A549 (cell line): Measurements from ENCODE around the gene SLC1A1. TPM values are rescaled to one million over a fixed set of nuclear protein-coding genes. Genes with fewer than 3 reads are reported as not detected.

Source experiments
- ATAC-seq, 2 experiments: fragments of 200-7000 bp in 1 of 2; fragments of >200 bp in 1 of 2; cut with Nextera tagmentation in 1 of 2; cut with Tn5 transposase in 1 of 2; 3 replicates each; pipeline versions ENCODE4 v1.8.0 to v1.9.1; 2018 to 2020; ENCODE audit warnings: mild to moderate bottlenecking in 1 of 2, moderate library complexity in 1 of 2
- CTCF ChIA-PET: fragments of 300-600 bp; sonication (Branson Sonifier 250); formaldehyde crosslinking; extraction: SDS; loops from one replicate; lab custom pipeline; 2021; ENCODE audit warnings: antibody characterized with exemption, inconsistent platforms; lab: Yijun Ruan, JAX
- POLR2A ChIA-PET: fragments of 350-600 bp; formaldehyde crosslinking; extraction: SDS; loops from one replicate; lab custom pipeline; 2021; ENCODE audit warnings: antibody characterized with exemption, inconsistent platforms; lab: Yijun Ruan, JAX
- DNase-seq, 2 experiments: peaks; one replicate each; pipeline versions ENCODE4 v3.0.0 to v3.0.0-alpha.2; 2011 to 2016; ENCODE audit warnings: low read depth in 1 of 2, low spot score in 1 of 2
- FAIRE-seq: peaks from 2 replicates; lab custom pipeline; 2011; peaks lifted over from hg19 to GRCh38; lab: Jason Lieb, UNC
- H3K27ac ChIP-seq, 2 experiments: fragments of >200 bp; sonication (Bioruptor Twin); formaldehyde crosslinking; 3 replicates each; pipeline ENCODE4 v1.5.1; 2016 to 2017
- H3K4me1 ChIP-seq: fragments of >200 bp; sonication (Bioruptor Twin); formaldehyde crosslinking; 3 replicates; pipeline ENCODE4 v1.6.1; 2016
- H3K4me2 ChIP-seq: fragments of >200 bp; sonication (Bioruptor Twin); formaldehyde crosslinking; 3 replicates; pipeline ENCODE4 v1.6.1; 2016
- H3K4me3 ChIP-seq: fragments of >200 bp; sonication (Bioruptor Twin); formaldehyde crosslinking; 3 replicates; pipeline ENCODE4 v1.5.1; 2016
- H3K9me3 ChIP-seq: fragments of >200 bp; sonication (Bioruptor Twin); formaldehyde crosslinking; 3 replicates; pipeline ENCODE4 v1.6.1; 2016
- BCL3 ChIP-seq: fragments of >200 bp; sonication (Bioruptor Twin); formaldehyde crosslinking; IDR thresholded peaks from 3 replicates; pipeline ENCODE4 v1.6.1; 2016
- BHLHE40 ChIP-seq: IDR thresholded peaks from 2 replicates; pipeline ENCODE4 v1.6.1; 2012; ENCODE audit warnings: low read depth, low read length, inconsistent platforms
- CTCF ChIP-seq: fragments of >200 bp; sonication (Bioruptor Twin); formaldehyde crosslinking; IDR thresholded peaks from 3 replicates; pipeline ENCODE4 v1.5.1; 2016
- ESRRA ChIP-seq: fragments of 150-350 bp; IDR thresholded peaks from 2 replicates; pipeline ENCODE4 v1.6.1; 2014; ENCODE audit warnings: mild to moderate bottlenecking, low read length, borderline replicate concordance
- FOSB ChIP-seq: fragments of 250-450 bp; sonication (Bioruptor Pico); IDR thresholded peaks from 2 replicates; pipeline ENCODE4 v1.5.0; 2020; ENCODE audit warnings: mild to moderate bottlenecking, moderate library complexity
- FOSL2 ChIP-seq, 2 experiments: fragments of 450-650 bp in 1 of 2; fragments of >200 bp in 1 of 2; sonication (Bioruptor Twin) in 1 of 2; formaldehyde crosslinking; IDR thresholded peaks; 2 replicates each; pipeline versions ENCODE4 v1.5.0 to v1.6.1; 2016 to 2020; ENCODE audit warnings: mild to moderate bottlenecking in 1 of 2, moderate library complexity in 1 of 2
- FOXS1 ChIP-seq: fragments of 250-450 bp; sonication (Bioruptor Pico); IDR thresholded peaks from 2 replicates; pipeline ENCODE4 v1.5.0; 2020; ENCODE audit warnings: mild to moderate bottlenecking, moderate library complexity
- KDM1A ChIP-seq: fragments of 200-600 bp; sonication (generic); IDR thresholded peaks from 2 replicates; pipeline ENCODE4 v1.6.1; 2016; ENCODE audit warnings: low read depth, mild to moderate bottlenecking
- NFE2L2 ChIP-seq: fragments of 150-350 bp; conservative IDR thresholded peaks from 2 replicates; pipeline ENCODE4 v1.6.1; 2014; ENCODE audit warnings: low read length
- PBX3 ChIP-seq: IDR thresholded peaks from 2 replicates; pipeline ENCODE4 v1.6.1; 2012
- RAD21 ChIP-seq, 2 experiments: fragments of >200 bp in 1 of 2; sonication (Bioruptor Twin) in 1 of 2; formaldehyde crosslinking in 1 of 2; IDR thresholded peaks in 1 of 2; conservative IDR thresholded peaks in 1 of 2; 2 replicates in 1 of 2; 3 replicates in 1 of 2; pipeline ENCODE4 v1.6.1; 2012 to 2018; ENCODE audit warnings: inconsistent platforms in 1 of 2
- RCOR1 ChIP-seq: fragments of 150-350 bp; IDR thresholded peaks from 2 replicates; pipeline ENCODE4 v1.6.1; 2014; ENCODE audit warnings: antibody characterized with exemption, low read length, low read depth
- RFX5 ChIP-seq: fragments of 450-650 bp; IDR thresholded peaks from 2 replicates; pipeline ENCODE4 v1.7.1; 2014; ENCODE audit warnings: antibody characterized with exemption, mild to moderate bottlenecking, moderate library complexity
- RNF2 ChIP-seq: fragments of 200-600 bp; sonication (generic); IDR thresholded peaks from 2 replicates; pipeline ENCODE4 v1.6.1; 2016; ENCODE audit warnings: low read depth, mild to moderate bottlenecking, antibody characterized with exemption, moderate library complexity, borderline replicate concordance
- SREBF2 ChIP-seq: fragments of 450-650 bp; IDR thresholded peaks from 2 replicates; pipeline ENCODE4 v1.6.1; 2014; ENCODE audit warnings: mild to moderate bottlenecking, moderate library complexity
- USF2 ChIP-seq: fragments of 450-650 bp; IDR thresholded peaks from 2 replicates; pipeline ENCODE4 v1.6.1; 2014; ENCODE audit warnings: antibody characterized with exemption
- WGBS: methylation state at CpG from one replicate; pipeline ENCODE4 v1.1.6; 2017; ENCODE audit errors: missing lambda C conversion rate; 5-methylcytosine and 5-hydroxymethylcytosine counted together
- polyA plus RNA-seq, 4 experiments: library from polyadenylated mRNA; depleted of rRNA in 3 of 4; stranded (reverse); fragments of >200 nt; fragmentation: RNase III in 1 of 4; extraction: RNeasy Plus Mini Kit Qiagen cat#74134 plus additional on column Dnase treatment in 1 of 4; gene quantifications; 2 replicates in 3 of 4; 3 replicates in 1 of 4; pipeline ENCODE4 v1.2.3, GENCODE V29; 2011 to 2017

Gene SLC1A1
- polyA plus RNA-seq, 2 of the 4 experiments (the other 2 are of a cell fraction), result 0.66 to 1.3 TPM

GRCh38 chr9:4537581-4537980 lies 47.3 kb downstream of the SLC1A1 start:
- FAIRE-seq, result no peak
- CTCF ChIA-PET, result interaction anchor here (1.1 kb wide), 1 partner anchor 11 kb away, joined by 4 read pairs; no protein-coding TSS in a partner anchor
- no peaks in the 10 kb centered on the region for H3K4me1 ChIP-seq

GRCh38 chr9:4538107-4538506 lies 47.8 kb downstream of the SLC1A1 start:
- ChIA-PET CTCF (interaction anchor here (0.6 to 1.1 kb wide), 3 partner anchors 11 to 199 kb away, joined by 3 to 4 read pairs (median 4); no protein-coding TSS in a partner anchor), POLR2A (no interaction called here)
- H3K4me2 ChIP-seq, result no peak overlapping the region
- FAIRE-seq, result no peak
- 85% methylated on average over 2 of the region's 2 CpGs for WGBS
- TF ChIP-seq RNF2, result no peak
- no peak for TF ChIP-seq KDM1A
- TF ChIP-seq USF2, result no peak
- TF ChIP-seq SREBF2, result no peak
- TF ChIP-seq PBX3, result no peak
- no peak for TF ChIP-seq BCL3
- no peak for TF ChIP-seq BHLHE40
- TF ChIP-seq NFE2L2, result no peak
- TF ChIP-seq ESRRA, result no peak
- TF ChIP-seq RFX5, result no peak
- TF ChIP-seq, all 56 proteins: peak for 0
- Histone ChIP-seq H3K4me3 (no peak overlapping the region), H3K27ac (no peak overlapping the region), H3K9me3 (no peaks in the 10 kb centered on the region), H3K4me1 (no peaks in the 10 kb centered on the region)
- DNase-seq (no peak), ATAC-seq (no peak)

More at GRCh38 chr9:4537581-4537980, 47.3 kb downstream of the SLC1A1 start:
- no peak for DNase-seq
- Histone ChIP-seq H3K4me3 (no peak overlapping the region), H3K4me2 (no peak overlapping the region), H3K9me3 (no peaks in the 10 kb centered on the region), H3K27ac (no peak overlapping the region)
- no peak for ATAC-seq
- POLR2A ChIA-PET, result no interaction called here
- TF ChIP-seq NFE2L2, result no peak
- no peak for TF ChIP-seq FOXS1 (CRISPR knock-in tag)
- 93% methylated on average over 1 of the region's 1 CpG for WGBS

GRCh38 chr9:4538621-4539020 lies 48.4 kb downstream of the SLC1A1 start:
- ChIA-PET CTCF (interaction anchor here (0.6 to 0.9 kb wide), 3 partner anchors 11 to 199 kb away, joined by 3 to 4 read pairs (median 3); no protein-coding TSS in a partner anchor), POLR2A (no interaction called here)
- DNase-seq (no peak), ATAC-seq (no peak), FAIRE-seq (no peak)
- Histone ChIP-seq H3K9me3 (no peaks in the 10 kb centered on the region), H3K4me2 (no peak overlapping the region), H3K4me1 (no peaks in the 10 kb centered on the region), H3K4me3 (no peak overlapping the region), H3K27ac (no peak overlapping the region)
- TF ChIP-seq RCOR1, result no peak
- no peak for TF ChIP-seq CTCF
- no peak for TF ChIP-seq KDM1A
- TF ChIP-seq RAD21 (conservative IDR thresholded peaks at IDR 0.05 in 1 of 2, IDR thresholded peaks at IDR 0.05 in 1 of 2), result no peak
- TF ChIP-seq FOSB, result no peak
- TF ChIP-seq FOSL2 (IDR thresholded peaks at IDR 0.05), result no peak
- TF ChIP-seq FOSL2 (CRISPR knock-in tag; IDR thresholded peaks at IDR 0.05), result no peak
- WGBS, result 60% methylated on average over 4 of the region's 4 CpGs
